PC-3 (cell line): ENCODE data around the gene KLHL40. TPM values are rescaled to one million over a fixed set of nuclear protein-coding genes. Genes with fewer than 3 reads are reported as not detected.
A peak's percentile ranks its signal among the peaks of the same experiment; 100 is the strongest.

Experiments used
- ATAC-seq: fragments of 200-7000 bp; cut with Tn5 transposase; 2 replicates; pipeline ENCODE4 v1.9.1; 2020; ENCODE audit warnings: mild to moderate bottlenecking, moderate library complexity
- BruUV-seq: library from RNA; stranded (reverse); fragments of 400-500 nt; replicated peaks from 2 replicates; lab custom pipeline; 2021; lab: Mats Ljungman, UMichigan
- CTCF ChIA-PET: fragments of 300-600 bp; sonication (Branson Sonifier 250); formaldehyde crosslinking; loops from one replicate; lab custom pipeline; 2022; ENCODE audit warnings: antibody characterized with exemption; lab: Charles Lee
- POLR2A ChIA-PET: fragments of 300-600 bp; sonication (Branson Sonifier 250); formaldehyde crosslinking; loops from one replicate; lab custom pipeline; 2022; ENCODE audit warnings: antibody characterized with exemption; ENCODE audit not compliant: unreplicated experiment; lab: Charles Lee
- DNase-seq: peaks from one replicate; pipeline ENCODE4 v3.0.0-alpha.2; 2015
- H2AFZ ChIP-seq: fragments of 300-600 bp; sonication (generic); 2 replicates; pipeline ENCODE4 v1.6.0; 2016; ENCODE audit warnings: antibody characterized with exemption, low read length
- H3F3A ChIP-seq: fragments of 300-600 bp; sonication (generic); one replicate; pipeline ENCODE4 v1.6.0; 2017; ENCODE audit warnings: antibody characterized with exemption, low read length, control low read depth, mild to moderate bottlenecking; ENCODE audit not compliant: unreplicated experiment
- H3K27ac ChIP-seq: fragments of 300-600 bp; sonication (generic); 2 replicates; pipeline ENCODE4 v1.5.1; 2016; ENCODE audit warnings: mild to moderate bottlenecking, low read length
- H3K27me3 ChIP-seq: fragments of 300-600 bp; sonication (generic); 2 replicates; pipeline ENCODE4 v1.6.1; 2016; ENCODE audit warnings: low read length, mixed read lengths
- H3K36me3 ChIP-seq: fragments of 300-600 bp; sonication (generic); 2 replicates; pipeline ENCODE4 v1.6.1; 2016; ENCODE audit warnings: low read depth, mixed run types, low read length, mixed read lengths
- H3K4me1 ChIP-seq: fragments of 300-600 bp; sonication (generic); 2 replicates; pipeline ENCODE4 v1.5.1; 2016; ENCODE audit warnings: low read length; ENCODE audit not compliant: insufficient read depth
- H3K4me2 ChIP-seq: fragments of 300-600 bp; sonication (generic); 2 replicates; pipeline ENCODE4 v1.6.0; 2016; ENCODE audit warnings: low read length
- H3K4me3 ChIP-seq: fragments of 300-600 bp; sonication (generic); 2 replicates; pipeline ENCODE4 v1.5.1; 2016; ENCODE audit warnings: mild to moderate bottlenecking, low read length, mixed read lengths
- H3K79me2 ChIP-seq: fragments of 300-600 bp; sonication (generic); 2 replicates; pipeline ENCODE4 v1.6.1; 2017; ENCODE audit warnings: low read length, mixed read lengths
- H3K9ac ChIP-seq: fragments of 300-600 bp; sonication (generic); 2 replicates; pipeline ENCODE4 v1.6.0; 2016; ENCODE audit warnings: mild to moderate bottlenecking, low read length
- H3K9me2 ChIP-seq: fragments of 300-600 bp; sonication (generic); replicated peaks from 2 replicates; pipeline ENCODE4 v1.6.1; 2016; ENCODE audit warnings: mixed run types, low read length, mixed read lengths
- H3K9me3 ChIP-seq: fragments of 300-600 bp; sonication (generic); 2 replicates; pipeline ENCODE4 v1.6.1; 2016; ENCODE audit warnings: low read length, mixed read lengths
- H4K20me1 ChIP-seq: fragments of 300-600 bp; sonication (generic); 2 replicates; pipeline ENCODE4 v1.6.1; 2016; ENCODE audit warnings: low read length, mixed read lengths
- EZH2 ChIP-seq: fragments of 300-600 bp; sonication (generic); IDR thresholded peaks from one replicate; pipeline ENCODE4 v1.6.1; 2017; ENCODE audit warnings: antibody characterized with exemption, mild to moderate bottlenecking, low read length; ENCODE audit not compliant: unreplicated experiment
- EZH2phosphoT487 ChIP-seq: fragments of 300-600 bp; sonication (generic); IDR thresholded peaks from 2 replicates; pipeline ENCODE4 v1.6.1; 2018; ENCODE audit warnings: mild to moderate bottlenecking, antibody characterized with exemption, low read length, borderline replicate concordance
- intact Hi-C: fragments of 100-400 bp; cut with micrococcal nuclease; formaldehyde crosslinking; loops from 2 replicates; pipeline ENCODE4 v1.9.0; 2023
- total RNA-seq: library from RNA; depleted of rRNA; stranded (reverse); fragments of >200 nt; gene quantifications from 2 replicates; pipeline ENCODE4 v1.2.3, GENCODE V29; 2014
- TF ChIP-seq, protein P1 (sequence below): fragments of 300-600 bp; sonication (generic); conservative IDR thresholded peaks from 2 replicates; pipeline ENCODE4 v1.5.1; 2017; ENCODE audit warnings: antibody characterized with exemption, low read depth, mild to moderate bottlenecking, low read length

The KLHL40 gene
- total RNA-seq, 1 experiment from 2014 or later = not detected

DNA sequence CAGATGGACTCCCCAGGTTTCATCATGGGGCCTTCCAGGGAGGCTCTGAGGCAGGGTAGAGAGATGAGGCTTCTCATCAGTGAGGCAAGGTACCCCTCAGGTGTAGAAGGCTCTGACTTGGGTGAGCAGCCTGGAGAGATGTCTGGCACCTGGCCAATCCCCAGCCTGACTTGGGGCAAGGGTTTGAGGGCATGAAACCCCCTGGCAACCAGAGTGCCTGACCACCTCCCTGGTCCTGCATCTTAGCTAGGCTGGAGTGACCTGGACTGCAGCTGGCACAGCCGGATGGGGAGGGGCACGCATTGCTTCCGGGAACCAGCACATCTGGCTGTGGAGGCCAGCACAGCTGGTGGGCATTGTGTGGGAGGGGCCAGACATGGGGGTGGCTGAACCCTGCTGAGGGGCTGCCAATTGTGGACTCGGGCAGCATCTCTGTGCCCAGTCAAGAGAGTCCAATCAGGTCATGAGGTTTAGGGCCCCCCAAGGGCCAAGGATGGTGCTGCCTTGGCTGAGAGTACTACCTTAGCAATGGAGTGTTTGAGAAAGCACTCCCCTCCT lies 29.9 kb upstream of the KLHL40 start:
- H3K9me2 ChIP-seq = no peaks in the 10 kb centered on the region
- H3K9me3 ChIP-seq = no peaks in the 10 kb centered on the region
- DNase-seq (no peak), ATAC-seq (no peak)
- ChIA-PET CTCF (no interaction called here), POLR2A (no interaction called here)
- H3K27me3 ChIP-seq = no peaks in the 10 kb centered on the region
- peak overlapping the region; percentile 73; the same call in 1 of the 2 replicates for H3K4me3 ChIP-seq
- peak overlapping the region; percentile 93; the same call in 1 of the 2 replicates for H3K4me2 ChIP-seq
- no peaks in the 10 kb centered on the region for H3F3A ChIP-seq
- H3K36me3 ChIP-seq = no peaks in the 10 kb centered on the region
- H2AFZ ChIP-seq = no peak overlapping the region
- TF ChIP-seq, protein P1, sequence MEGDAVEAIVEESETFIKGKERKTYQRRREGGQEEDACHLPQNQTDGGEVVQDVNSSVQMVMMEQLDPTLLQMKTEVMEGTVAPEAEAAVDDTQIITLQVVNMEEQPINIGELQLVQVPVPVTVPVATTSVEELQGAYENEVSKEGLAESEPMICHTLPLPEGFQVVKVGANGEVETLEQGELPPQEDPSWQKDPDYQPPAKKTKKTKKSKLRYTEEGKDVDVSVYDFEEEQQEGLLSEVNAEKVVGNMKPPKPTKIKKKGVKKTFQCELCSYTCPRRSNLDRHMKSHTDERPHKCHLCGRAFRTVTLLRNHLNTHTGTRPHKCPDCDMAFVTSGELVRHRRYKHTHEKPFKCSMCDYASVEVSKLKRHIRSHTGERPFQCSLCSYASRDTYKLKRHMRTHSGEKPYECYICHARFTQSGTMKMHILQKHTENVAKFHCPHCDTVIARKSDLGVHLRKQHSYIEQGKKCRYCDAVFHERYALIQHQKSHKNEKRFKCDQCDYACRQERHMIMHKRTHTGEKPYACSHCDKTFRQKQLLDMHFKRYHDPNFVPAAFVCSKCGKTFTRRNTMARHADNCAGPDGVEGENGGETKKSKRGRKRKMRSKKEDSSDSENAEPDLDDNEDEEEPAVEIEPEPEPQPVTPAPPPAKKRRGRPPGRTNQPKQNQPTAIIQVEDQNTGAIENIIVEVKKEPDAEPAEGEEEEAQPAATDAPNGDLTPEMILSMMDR = no peak
- TF ChIP-seq EZH2phosphoT487 = no peak
- no peak for TF ChIP-seq EZH2
- no peak overlapping the region for H3K27ac ChIP-seq
- 0 out of 2 replicates have a peak, but pooled peaks cover 8% of the 10 kb centered on the region for H3K79me2 ChIP-seq
- intact Hi-C loops = no loop called here
- peak overlapping the region; percentile 78; the same call in 1 of the 2 replicates for H3K9ac ChIP-seq
- peaks cover 28% of the 10 kb centered on the region for H3K4me1 ChIP-seq
- no peaks in the 10 kb centered on the region for H4K20me1 ChIP-seq
- no TSS peak for BruUV-seq

DNA sequence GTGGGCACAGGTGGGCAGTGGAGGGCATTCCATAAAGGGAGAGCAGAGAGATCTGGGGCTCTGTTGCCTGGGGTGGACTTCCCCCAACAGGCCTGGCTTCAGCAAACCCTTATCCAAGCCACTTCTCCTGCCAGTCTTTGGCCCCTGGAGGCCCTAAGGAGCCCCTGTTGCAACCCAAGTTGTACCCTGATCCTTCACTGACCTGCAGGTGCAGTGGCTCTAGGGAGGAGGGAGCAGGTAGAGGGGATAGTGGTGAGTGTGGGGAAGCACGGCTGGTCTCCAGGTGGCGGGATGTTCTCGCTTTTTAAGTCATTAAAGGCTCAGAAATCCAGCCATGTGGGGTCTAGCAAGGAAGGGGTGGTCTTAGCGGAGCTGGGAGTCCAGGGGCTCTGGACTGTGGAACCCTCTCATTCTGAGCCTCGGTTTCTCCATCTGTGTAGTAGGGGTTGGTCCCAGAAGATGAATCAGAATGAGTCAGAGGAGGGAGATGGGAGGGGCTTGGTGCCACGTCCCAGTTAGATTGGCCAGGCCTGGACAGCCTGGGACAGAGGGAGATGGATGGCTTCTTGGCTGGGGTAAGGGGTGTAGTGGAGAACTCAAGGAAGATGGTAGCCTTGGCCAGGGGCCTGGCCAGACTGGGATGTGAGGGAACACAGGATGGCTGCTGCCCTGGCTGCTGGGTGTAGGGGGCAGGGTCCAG lies 29.2 kb upstream of the KLHL40 start:
- ATAC-seq = no peak
- no peaks in the 10 kb centered on the region for H3K9me3 ChIP-seq
- peak; percentile 19 for DNase-seq
- intact Hi-C loops = no loop called here
- H3F3A ChIP-seq = no peaks in the 10 kb centered on the region
- TF ChIP-seq EZH2 (no peak), EZH2phosphoT487 (no peak)
- TF ChIP-seq, protein P1 = no peak
- H3K79me2 ChIP-seq = 0 out of 2 replicates have a peak, but pooled peaks cover 8% of the 10 kb centered on the region
- H3K4me2 ChIP-seq = no peak overlapping the region
- no peak overlapping the region for H3K4me3 ChIP-seq
- H3K4me1 ChIP-seq = peaks cover 26% of the 10 kb centered on the region
- no peaks in the 10 kb centered on the region for H3K9me2 ChIP-seq
- H3K9ac ChIP-seq = no peak overlapping the region
- ChIA-PET POLR2A (no interaction called here), CTCF (no interaction called here)
- no TSS peak for BruUV-seq
- H3K27ac ChIP-seq = no peak overlapping the region
- H3K36me3 ChIP-seq = no peaks in the 10 kb centered on the region
- no peaks in the 10 kb centered on the region for H4K20me1 ChIP-seq
- H2AFZ ChIP-seq = no peak overlapping the region
- no peaks in the 10 kb centered on the region for H3K27me3 ChIP-seq
